Activated CD8-positive, alpha-beta memory T cell treated with anti-CD3 and anti-CD28 coated beads, Interleukin-2, amount 50 U/mL, for 1 hour (primary cell): ENCODE data around the gene PAPPA2.

Source experiments
- DNase-seq: peaks from one replicate; pipeline ENCODE4 v3.0.0-alpha.2; 2020; ENCODE audit errors: extremely low read depth

Gene PAPPA2

DNA sequence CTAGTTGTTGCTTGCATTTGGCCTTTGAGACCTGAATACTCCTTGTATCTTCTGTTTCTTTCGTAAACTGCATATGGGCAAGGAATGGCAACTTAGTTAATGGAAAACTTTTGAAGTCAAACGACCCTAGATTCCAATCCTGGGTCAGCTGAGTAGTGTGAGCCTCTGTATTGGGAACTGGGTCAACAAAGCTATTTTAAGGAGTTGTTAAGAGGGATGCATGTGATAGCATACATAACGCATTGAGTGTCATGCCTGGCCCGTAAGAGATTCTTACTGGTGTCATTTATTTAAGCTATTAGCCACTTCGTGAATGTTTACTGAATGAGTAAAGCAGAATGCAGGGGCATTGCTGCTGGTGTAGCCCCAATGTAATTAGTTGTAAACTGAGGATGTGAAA lies 340.1 kb downstream of the PAPPA2 start:
- no peak for DNase-seq

DNA sequence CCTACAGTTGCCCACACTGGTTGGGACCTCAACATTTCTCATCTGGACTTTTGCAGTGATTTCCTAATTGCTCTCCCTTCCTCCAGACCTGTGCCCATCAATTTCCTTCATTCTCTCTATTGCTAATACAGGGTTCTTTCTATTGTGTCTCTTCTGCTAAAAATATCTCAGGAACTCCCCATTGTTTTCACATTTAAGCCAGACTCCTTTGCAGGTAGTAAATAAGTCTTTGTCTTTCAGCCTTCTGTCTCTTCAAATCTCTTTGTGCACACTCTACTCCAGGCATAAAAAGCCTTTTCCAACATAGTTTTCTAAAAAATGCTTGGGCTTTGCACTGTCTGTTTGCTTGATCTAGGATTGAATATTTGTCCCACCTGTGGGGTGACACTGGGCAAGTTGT lies 340.6 kb downstream of the PAPPA2 start:
- no peak for DNase-seq

DNA sequence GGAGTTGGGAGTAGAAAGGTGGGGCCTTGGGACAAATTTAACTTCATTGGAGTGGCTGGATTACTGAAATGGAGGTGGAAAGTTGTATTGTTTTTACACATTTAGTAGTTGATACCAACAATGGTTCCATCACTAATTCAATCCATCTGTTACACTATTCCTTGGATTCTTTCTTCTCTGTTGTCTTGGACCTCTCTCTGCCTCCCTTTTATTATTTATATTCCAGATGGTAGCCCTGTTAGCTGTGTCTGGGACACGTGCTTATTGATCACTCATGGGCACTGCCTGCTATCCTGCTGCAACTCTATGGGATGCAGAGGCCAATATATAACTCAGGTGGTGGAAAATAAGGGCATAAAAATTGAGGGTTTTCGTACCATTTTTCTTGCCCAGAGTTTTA lies 346.3 kb downstream of the PAPPA2 start:
- no peak for DNase-seq

GRCh38 chr1:176811511-176812288 lies 348.7 kb downstream of the PAPPA2 start:
- DNase-seq: no peak

DNA sequence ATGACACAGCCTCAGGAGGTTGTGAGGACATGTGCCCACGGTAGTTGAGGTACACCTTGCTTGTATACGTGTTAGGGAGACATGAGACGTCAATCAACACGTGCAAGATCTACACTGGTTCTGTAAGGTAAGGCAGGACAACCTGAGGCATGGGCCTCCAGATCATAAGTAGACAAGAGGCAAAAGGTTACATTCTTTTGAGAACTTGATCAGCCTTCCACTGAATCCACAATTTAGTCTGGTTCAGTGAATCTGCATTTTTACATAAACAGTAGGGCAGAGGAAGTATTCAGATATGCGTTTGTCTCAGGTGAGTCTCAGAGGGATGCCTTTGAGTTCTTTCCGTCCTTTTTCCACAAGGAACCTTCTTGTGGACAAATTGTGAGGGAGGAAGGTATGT lies 352.6 kb downstream of the PAPPA2 start:
- DNase-seq: no peak

- DNase-seq: no peak
These were observed 353.3 kb downstream of the PAPPA2 start for GRCh38 chr1:176816232-176816631.

- no peak for DNase-seq
These were observed 357.5 kb downstream of the PAPPA2 start for GRCh38 chr1:176820391-176821031.

GRCh38 chr1:176826265-176826664 lies 363.3 kb downstream of the PAPPA2 start:
- no peak for DNase-seq

GRCh38 chr1:176829261-176829660 lies 366.3 kb downstream of the PAPPA2 start:
- no peak for DNase-seq

DNA sequence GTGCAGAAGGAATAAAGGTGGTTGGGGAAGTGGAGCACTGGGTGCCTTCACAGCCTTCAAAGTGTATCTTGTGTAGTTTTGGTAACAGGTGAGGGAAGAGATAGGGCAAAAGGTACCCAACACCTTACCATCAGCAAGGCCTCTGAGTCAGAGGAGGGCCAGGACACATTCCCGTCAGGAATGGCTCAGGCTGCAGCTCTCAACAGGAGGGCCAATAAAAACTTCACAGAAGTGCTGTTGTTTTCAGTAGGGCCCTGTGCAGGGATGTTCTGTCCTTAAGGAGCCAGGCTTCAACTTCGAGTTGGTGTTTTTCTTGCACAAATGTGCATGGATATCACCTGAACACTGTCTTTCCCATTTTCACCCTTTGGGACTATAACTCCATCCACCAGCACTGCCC lies 368.2 kb downstream of the PAPPA2 start:
- no peak for DNase-seq

- no peak for DNase-seq
These were observed 374.7 kb downstream of the PAPPA2 start for GRCh38 chr1:176837708-176838107.

DNA sequence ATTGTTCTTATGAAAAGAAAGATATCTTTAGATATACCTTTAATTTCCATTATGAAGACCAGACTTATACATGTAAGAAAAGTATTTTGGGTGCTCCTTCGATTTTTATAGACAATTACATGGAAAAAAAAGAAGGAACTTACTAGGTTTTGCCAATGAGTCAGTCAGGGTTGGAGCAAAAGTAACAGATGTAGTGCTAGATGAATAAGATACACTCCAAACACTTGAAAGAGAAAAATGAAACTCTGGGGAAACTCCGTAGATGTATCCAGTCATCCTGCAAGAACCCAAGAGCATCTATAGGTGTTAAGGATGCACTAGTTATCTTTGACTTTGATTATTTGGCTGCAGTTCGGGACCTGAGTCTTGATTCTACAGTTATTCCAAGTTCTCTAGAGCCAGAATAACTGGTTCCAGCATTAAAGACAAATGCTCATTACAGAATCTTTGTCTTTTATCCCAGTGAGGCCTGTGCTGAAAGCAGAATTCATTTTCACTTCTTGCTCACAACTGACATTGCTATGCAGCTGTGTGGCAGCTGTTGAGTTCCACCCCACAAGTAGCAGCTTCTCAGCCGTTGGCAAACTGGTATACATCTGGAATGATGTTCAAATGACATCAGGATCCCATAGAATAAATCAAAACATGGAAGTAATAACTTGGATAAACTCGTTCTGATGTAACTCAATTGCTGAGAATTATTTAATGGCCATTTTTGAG lies 375.5 kb downstream of the PAPPA2 start:
- no peak for DNase-seq

- no peak for DNase-seq
These were observed 376.2 kb downstream of the PAPPA2 start for GRCh38 chr1:176839216-176839615.

DNA sequence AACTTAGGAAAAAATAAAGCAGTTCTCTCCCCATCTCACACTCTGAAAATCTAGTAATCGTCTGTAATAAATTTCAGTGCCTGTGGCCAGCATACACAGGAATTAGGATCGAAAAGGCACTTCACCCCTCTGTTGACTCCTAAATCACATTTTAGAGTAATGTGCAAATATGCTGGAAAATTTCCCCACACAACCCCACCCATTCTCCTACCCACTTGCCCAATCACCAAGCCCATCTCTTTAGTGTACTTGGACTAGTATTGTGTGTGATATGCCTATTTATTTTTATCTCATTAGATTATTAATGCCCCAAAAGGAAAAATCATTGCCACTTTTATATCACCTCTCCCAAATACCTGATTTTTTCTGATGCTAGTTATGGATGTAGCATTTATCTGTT lies 378.3 kb downstream of the PAPPA2 start:
- no peak for DNase-seq

GRCh38 chr1:176843352-176844297 lies 380.6 kb downstream of the PAPPA2 start:
- no peak for DNase-seq

DNA sequence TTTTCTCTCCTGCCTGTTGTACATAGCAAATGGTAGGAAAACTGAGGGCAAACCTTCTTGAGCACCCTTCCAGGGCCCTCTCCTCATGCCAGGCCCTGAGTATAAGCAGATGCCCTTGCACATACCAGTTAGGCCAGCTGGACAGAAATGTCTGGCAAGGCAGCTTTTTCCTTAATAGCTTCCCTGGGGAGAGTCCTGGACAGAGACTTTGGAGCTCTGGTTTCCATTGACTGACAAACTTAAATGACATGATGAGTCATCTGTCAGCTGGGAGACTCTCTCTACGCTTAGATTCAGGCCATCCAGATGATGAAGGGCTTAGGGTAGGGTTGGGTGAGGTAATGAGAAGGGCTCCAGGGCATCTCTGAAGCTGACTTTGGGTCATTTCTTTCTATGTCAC lies 384.1 kb downstream of the PAPPA2 start:
- DNase-seq: no peak

- DNase-seq: no peak
These were observed 386.3 kb downstream of the PAPPA2 start for GRCh38 chr1:176849281-176849680.

- DNase-seq: no peak
These were observed 387.9 kb downstream of the PAPPA2 start for GRCh38 chr1:176850871-176851270.

GRCh38 chr1:176852124-176852523 lies 389.1 kb downstream of the PAPPA2 start:
- no peak for DNase-seq

DNA sequence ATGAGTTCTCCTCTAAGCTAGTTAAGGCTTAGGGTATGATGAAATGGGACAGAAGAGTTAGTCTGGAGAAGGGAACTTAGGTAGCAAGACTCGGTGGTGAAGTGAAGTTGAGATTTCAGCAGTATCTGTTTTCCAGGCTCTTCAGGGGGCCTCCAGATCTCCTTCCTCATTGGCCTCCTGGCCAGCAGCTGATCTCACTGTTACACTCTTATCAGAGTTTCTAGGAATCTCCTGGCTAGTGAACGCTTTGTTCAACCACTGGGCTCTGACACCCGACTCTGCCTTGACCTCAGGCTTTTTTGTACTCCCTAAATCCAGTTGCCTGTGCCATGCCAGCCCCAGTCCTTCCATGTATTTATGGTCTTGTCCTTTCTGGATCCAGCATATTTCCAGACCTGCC lies 390.5 kb downstream of the PAPPA2 start:
- DNase-seq: no peak

GRCh38 chr1:176854121-176854520 lies 391.1 kb downstream of the PAPPA2 start:
- no peak for DNase-seq
